HG02840 (cell line): ENCODE results near the gene TEX44.
A peak's percentile ranks its signal among the peaks of the same experiment; 100 is the strongest.
"Not testable (repeated sequence)": the region's sequence is repeated elsewhere in the genome, so short reads cannot be mapped to it uniquely, and the experiment has no call there.

Experiments
- ATAC-seq: cut with Tn5 transposase; IDR thresholded peaks from one replicate; pipeline ENCODE4 v1.9.1; 2021; ENCODE audit warnings: mild to moderate bottlenecking, moderate library complexity, moderate number of reproducible peaks; ENCODE audit not compliant: unreplicated experiment, low FRiP score

The TEX44 gene

DNA sequence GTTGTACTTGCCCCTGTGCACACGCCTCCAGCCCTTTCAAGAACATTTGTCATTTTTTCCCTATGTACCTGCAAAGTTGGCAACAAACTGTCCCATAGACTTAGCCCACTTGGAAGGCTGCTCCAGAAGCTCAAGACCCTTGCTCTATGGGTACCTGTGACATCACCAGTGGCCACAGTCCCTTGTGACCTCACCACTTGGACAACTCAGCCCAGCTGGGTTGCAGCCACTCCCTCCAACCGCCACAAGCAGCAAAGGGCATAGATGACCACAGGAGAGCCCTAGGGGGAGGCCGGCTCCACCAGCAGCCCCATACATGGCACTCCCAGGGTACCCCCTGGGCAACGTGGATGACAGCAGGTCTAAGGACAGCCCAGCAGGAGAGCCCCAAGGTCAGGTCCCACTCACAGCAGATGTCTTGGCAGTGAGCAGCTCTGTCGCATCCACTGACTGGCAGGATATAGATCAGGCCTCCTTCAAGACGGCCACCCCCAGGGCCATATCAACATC is at the start of gene TEX44:
TSS of gene TEX44 (plus strand) at position 229 of the 510 bp plus-strand sequence. CDS start at position 317, 88 bp downstream.
- no peak for ATAC-seq

DNA sequence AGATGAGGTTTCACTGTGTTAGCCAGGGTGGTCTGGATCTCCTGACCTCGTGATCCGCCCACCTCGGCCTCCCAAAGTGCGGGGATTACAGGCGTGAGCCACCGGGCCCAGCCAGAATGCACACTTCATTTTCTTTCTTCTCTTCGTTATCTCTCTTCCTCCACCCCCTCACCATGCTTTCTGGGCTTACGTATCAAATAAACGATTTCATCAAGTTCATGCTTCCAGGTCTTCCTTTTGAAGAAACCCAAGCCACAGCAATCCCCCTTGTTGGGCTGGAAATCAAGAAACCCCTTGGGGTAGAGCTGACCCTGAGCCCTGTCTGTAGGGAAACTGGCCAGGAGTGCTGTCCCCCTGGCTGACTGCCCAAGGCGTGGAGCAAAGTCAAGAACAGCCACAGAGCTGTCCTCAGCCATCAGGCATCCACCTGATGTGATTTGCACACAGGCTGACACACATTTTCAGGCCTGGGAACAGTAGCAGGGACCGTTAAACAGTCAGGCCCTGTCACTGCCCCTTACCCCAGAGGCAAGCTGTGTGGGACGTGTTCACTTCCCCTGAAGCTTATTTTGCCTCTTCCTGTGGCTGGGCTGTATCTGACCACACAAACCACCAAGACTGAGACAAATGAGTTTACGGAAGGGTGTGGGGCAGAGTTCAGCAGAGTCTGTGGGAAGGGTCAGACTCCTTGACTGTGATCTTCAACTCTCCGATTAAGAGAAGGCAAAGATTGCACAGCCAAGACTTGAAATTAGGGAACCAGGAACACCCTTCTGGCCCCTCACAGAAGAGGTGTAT is 47.4 kb upstream of the TEX44 start:
- ATAC-seq, result peak; percentile 98

DNA sequence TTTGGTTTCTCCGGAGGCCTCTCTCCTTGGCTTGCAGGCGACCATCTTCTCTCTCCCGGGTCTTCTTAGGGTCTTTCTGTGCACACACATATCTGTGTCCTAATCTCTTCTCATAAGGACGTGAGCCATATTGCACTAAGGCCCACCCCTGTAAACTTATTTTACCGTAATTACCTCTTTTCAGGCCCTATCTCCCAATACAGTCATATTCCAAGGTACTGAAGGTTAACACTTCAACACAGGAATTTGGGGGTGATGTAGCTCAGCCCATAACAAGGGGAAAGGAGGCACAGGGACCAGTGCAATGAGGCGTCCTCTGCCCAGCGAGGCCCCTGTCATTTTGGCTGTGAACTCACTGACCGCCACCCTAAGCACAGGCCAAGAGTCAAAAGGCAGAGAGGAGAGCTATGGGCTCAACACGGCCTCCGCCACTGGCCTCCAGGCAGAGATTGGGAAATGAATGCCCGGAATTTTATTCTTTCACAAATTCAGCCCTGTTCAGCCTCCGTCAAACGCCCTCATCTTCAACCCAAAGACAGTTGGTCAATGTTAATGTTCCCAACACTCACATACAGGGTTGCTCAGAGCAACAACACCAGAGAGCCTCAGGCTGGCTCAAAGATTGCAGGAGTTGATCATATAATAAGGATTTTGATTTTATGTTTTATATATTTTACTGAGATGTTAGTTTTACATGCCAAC is 46.5 kb upstream of the TEX44 start:
- ATAC-seq, result no peak

DNA sequence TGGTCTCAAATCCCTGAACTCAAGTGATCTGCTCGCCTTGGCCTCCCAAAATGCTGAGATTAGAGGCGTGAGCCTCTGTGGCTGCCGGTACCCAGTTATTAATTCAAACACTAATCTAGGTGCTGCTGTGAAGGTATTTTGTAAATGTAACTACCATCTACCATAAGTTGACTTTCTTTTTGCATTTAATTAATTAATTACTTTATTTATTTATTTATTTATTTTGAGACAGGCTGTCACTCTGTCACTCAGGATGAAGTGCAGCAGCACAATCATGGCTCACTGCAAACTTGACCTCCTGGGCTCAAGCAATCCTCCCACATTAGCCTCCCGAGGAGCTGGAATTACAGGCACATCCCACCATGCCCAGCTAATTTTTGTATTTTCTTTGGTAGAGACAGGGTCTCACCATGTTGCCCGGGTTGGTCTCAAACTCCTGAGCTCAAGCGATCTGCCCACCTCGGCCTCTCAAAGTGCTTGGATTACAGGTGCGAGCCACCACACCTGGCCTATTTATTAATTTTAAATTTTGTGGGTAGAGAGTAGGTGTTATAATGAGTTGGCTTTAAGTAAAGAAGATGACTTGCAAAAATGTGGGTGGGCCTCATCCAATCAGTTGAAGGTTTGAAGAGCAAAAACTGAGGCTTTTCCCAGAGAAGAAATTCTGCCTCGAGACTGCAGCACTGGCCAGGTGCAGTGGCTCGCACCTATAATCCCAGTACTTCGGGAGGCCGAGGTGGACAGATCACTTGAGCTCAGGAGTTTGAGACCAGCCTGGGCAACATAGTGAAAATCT is 45.2 kb upstream of the TEX44 start:
- ATAC-seq, result no peak

DNA sequence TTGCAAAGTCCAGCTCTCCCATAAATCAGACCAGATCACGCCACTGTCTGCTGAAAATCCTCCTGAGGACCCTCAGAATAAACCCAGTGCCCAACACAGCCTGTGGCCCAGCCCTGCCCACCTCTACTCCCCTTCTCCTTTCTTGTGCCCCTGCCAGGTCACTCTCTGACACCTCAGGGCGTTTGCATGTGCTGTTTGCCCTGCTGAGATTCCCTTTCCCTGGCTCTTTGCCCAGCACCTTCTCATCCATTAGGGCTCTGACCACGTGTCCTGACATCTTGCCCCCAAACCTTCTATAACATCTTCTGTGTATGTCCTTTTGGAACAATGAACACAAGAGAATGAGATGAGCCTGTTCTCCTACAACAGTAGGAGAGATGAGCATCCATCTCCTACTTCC is 43.9 kb upstream of the TEX44 start:
- ATAC-seq, result no peak

DNA sequence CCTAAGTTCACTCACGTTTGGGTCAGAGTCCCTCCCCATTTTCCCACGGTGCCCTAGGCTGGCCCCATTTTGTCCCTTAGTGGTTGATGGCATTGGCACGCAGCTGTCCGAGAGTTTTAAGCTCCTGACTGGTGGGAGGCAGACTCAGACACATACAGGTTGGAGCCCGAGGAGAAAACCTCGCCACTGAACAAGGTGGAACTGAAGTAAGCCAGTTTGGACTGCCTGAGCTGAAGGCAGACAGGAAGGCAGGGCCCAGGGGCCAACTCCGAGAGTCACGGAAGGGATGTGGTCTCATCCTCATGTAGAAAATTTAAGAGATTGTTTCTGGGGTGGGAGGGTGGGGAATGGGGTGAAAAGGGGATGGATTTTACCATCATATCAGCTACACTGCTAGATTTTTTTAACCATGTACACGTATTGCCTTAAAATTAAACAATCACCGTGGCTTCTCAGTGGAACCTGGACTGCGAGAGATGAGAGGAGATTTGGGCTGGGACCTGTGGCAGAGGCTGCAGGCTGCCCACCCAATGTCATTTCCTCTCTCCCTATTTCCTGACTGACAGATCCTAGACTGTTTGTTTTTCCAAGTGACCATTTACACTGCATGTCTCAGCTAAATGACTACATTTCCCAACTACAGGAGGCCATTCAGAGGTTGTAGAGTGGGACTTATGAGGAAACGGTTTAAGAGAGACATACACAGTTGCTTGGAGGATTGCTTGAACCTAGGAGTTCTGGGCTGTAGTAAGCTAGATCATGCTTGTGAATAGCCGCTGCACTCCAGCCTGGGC is 43.0 kb upstream of the TEX44 start:
- no peak for ATAC-seq

DNA sequence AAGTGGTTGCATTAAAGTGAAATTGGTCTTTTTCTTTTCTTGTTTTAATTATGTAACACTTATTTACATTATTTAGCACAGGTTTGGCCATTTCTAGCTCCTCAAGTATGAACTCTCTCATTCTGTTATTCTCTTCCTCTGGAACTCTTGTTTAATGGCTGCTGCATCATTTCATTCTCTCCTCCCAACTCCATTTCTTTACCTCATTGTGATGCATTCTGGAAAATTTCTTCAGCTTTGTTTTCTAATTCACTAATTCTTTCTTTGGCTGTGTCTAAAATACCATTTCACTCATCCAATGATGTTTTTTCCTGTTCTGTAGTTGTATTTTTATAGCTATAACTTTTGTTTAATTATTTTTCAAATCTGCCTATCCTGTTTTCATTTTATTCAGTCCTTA is 39.9 kb upstream of the TEX44 start:
- no peak for ATAC-seq

DNA sequence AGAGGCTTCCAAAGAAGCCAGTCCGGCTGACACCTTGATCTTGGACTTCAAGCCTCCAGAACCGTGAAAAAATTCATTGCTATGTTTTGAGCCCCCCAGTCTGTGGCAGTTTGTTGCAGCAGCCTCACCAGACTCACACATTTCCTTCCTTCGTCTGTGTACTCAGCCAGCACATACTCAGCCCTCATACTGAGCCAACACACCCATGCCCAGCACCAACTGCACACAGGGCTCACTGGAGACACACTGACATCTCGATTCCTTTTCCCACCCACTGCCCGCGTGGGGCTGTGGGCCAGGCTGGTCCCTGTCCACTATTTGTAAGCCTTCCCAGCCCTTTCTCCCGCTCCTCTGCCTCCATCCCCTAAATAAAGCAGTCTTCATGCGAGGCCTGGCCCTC is 38.3 kb upstream of the TEX44 start:
- ATAC-seq, result no peak

DNA sequence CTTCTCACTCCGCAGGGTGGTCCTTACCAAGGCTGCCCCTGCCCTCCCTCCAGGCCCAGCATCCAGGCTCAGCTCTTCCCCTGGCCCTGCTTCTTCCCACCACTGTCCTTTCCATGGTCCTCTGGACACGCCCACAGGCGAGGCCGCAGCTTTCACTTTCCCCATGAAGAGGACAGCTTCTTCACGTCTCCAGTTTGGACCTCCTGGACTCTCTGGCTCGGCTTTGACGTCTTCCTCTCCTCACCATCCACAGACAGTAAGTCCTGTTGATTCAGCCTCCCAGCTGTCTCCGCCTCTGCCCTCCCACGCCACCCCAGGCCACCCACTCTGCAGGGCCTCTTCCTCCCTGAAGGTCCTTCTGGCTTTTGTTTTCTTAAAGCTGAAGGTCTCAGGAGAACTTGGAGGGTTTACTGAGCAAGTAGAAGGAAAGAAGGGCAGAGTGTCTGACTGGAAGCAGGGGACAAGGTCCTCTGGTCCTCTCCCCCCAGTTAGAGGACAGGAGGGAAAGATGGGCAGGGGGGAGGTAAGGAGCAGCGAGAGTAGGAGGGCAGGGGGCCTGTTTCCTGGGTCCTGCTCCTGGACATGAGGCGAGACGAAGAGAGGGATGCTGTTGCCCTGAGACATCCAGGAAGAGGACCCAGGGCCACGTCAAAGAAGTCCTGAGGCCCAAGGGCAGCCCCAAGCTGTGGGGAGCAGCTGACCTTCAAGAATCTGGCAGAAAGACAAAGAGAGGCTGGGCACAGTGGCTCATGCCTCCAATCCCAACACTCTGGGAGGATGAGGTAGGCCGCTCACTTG is 37.7 kb upstream of the TEX44 start:
- no peak for ATAC-seq

DNA sequence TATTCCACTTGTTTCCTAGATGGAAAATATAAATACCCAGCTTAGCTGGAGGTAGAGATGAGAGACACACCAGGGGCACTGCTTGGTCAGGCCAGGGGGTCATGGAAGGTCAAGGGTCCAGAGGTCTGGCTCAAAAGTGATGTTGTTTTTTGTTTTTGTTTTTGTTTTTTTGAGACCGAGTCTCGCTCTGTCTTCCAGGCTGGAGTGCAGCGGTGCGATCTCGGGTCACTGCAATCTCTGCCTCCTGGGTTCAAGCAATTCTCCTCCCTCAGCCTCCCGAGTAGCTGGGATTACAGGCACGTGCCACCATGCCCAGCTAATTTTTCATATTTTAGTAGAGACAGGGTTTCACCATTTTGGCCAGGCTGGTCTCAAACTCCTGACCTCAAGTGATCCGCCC is 36.2 kb upstream of the TEX44 start:
- ATAC-seq, result not testable (repeated sequence)

DNA sequence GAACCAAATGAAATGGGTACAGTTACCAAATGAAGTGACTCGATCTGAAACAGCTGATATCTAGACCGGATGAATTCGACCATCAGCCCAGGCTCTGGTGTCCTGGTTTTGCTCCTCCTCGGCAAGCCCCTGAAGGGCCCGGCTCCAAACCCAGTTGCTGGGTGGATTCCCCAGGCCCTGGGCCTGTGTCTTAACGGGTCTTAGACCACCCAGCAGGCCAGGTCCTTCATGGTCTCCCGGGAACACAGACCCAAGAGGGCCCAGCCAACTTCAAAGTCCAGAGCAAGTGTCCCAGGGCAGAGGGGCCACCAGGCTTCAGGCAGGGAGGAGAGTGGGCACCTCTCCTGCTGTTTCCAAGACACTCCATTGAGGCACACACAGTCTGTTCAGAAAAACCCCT is 35.7 kb upstream of the TEX44 start:
- no peak for ATAC-seq

DNA sequence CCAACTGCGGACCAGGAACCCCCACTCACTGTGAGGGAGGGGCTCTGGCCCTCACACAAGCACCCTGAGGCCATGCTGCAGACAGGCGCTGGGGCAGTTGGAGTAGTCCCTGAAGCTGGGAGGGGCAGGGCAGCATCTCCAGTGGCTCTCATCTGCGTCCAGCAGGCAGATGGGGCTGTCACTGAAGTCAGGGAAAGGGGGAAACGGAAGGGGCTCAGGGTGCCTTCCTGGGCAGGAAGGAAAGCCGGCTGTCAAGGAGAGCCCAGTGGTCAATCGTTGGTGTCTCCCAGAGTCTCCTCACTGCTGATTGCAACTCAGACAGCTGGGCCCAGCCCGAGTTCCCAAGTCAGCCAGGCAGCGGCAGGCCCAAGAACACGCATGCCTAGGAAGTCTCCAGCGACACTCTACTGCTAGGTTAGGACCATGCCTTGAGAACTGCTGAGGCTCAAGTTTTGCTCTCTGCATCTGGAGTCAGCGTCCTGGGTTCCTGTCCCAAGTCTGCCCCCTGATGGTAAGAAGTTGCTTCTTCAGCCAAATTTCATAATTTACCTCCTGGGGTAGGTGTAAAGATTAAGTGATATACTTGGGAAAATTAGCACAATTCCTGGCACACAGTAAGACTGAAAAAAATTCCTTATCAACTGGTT is 35.0 kb upstream of the TEX44 start:
- ATAC-seq, result no peak

DNA sequence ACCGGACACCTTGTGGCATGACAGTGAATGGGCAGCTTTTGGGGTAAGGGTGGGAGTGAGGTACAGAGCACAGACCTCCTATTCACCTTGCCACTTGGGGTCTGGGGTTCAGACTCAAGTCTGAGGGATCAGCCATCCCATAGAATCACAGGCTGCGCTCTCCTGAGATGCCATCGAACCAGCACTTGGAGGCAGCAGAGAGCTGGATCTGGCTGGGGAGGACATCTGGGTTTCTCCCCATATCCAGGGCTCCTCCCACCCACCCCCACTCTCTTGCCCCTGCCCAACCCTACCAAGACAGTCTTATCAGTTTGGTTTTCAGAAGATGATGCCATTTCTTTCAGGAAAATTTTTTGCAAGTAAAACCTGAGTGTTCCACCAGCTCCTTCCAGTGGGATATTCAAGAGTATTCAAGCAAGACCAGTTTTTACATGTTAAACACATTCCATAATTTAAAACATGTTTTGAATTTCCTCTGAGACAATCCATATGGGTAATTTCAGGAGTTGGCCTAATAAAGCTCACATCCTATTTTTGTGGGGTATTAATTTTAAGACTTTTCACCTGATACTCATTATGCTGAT is 29.2 kb upstream of the TEX44 start:
- ATAC-seq, result no peak

DNA sequence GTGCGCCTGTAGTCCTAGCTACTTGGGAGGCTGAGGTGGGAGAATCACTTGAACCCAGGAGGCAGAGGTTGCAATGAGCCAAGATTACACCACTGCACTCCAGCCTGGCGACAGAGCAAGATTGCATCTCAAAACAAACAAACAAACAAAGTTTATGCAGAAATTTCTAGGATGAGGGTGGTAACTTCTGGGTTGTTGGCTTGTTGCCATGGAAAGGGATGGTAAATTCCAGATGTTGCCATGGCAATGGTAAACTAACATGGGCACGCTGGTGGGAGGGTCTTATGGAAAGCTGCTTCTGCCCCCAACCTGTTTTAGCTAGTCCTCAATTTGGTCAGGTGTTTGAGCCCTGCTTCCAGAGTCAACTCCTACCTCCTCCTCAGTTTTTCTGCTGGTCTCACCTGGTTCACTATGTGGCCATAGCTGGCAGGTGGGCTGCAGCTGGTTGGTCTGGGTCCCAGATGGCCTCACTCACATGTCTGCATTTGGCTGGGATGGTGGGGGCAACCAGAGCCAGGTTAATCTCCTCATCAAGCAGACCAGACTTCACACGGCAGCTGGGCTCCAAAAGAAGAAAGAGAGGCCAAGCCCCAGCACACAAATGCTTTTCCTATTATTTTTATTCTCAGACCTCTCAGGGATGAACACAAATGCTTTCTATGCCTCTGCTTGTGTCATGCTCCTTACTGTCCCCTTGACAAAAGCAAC is 26.6 kb upstream of the TEX44 start:
- ATAC-seq, result no peak

DNA sequence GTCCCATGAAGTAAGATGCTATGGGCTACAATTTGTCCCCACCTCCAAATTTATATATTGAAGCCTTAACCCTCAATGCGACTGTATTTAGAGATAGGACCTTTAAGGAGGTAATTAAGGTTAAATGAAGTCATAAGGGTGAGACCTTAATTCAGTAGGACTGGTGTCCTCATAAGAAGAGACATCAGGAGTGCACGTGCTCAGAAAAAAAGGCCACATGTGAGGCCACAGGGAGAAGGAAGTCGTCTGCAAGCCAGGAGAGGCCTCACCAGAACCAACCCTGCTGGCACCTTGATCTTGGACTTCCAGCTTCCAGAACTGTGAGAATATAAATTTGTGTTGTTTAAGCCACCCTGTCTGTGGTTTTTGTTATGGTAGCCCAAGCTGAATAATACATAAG is 25.5 kb upstream of the TEX44 start:
- no peak for ATAC-seq

DNA sequence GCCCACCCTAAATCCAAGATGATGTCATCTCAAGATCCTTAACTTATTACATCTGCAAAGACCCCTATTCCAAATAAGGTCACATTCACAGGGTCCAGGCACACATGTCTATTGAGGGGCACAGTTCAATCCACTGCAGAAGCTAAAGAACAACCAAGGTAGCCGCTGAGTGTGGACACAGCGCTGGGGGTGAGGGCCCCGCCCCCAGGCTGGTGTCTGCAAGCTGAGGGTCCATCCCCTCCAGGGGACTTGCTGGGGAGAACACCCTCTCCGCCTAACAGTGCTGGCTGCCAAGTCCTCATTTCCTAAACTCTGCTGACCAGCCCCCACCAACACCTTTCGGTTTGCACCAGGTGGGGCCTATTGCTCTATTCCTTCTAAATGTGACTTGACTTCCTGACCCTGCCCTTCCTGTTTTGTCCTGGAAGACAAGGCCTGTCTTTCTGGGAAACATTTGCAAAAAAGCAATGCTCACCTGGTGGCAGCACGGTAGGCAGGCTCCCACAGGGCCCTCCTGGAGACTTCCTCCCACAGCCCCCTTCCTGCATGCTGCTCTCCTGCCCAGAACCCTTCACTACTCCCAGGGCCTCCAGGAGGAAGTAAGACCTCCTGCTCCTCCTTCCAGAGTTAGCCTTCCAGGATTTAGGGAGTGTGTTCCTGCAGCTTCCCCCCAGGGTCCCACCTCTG is 24.4 kb upstream of the TEX44 start:
- no peak for ATAC-seq

DNA sequence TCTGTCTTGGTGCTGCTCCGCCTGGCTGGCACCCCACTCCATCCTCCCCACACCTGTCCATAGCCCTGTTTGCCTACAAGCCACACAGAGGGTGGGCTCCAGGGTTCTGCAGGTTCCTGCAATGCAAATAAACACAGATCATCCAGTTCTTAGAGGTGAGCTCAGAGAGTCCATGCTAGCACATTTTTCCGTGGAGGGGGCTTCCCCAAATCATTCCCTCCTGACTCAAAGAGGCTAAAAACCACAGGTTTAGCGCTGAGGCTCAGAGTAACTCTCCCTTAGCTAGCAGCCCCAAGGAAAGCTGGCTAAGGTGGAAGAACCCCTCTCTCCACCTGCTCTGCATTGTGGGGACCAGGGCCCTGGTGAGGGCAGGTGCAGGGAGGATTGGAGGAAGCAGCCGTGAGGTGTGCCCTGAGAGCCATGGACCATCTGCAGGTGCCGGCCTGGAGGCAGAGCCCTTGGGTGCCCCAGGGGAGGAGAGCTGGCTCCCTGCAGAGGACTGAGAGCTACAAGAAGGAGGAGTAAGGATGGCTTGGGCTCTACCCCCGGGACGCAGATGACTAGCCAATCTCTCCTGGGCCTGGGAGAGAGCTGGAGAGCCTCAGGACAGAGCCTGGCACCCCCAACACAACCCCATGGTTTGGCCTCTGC is 23.8 kb upstream of the TEX44 start:
- no peak for ATAC-seq
